Loucy (cell line): ENCODE results near the gene MYLK3.

Source experiments
- EZH2phosphoT487 ChIP-seq: fragments of 200-600 bp; IDR thresholded peaks from 2 replicates; pipeline ENCODE4 v1.6.1; 2018; ENCODE audit warnings: antibody characterized with exemption, mild to moderate bottlenecking, moderate library complexity, borderline replicate concordance
- TF ChIP-seq, protein P1 (sequence below): fragments of 200-600 bp; sonication (generic); conservative IDR thresholded peaks from 2 replicates; pipeline ENCODE4 v1.5.1; 2014; ENCODE audit warnings: mild to moderate bottlenecking, antibody characterized with exemption, low read length

- TF ChIP-seq, protein P1, sequence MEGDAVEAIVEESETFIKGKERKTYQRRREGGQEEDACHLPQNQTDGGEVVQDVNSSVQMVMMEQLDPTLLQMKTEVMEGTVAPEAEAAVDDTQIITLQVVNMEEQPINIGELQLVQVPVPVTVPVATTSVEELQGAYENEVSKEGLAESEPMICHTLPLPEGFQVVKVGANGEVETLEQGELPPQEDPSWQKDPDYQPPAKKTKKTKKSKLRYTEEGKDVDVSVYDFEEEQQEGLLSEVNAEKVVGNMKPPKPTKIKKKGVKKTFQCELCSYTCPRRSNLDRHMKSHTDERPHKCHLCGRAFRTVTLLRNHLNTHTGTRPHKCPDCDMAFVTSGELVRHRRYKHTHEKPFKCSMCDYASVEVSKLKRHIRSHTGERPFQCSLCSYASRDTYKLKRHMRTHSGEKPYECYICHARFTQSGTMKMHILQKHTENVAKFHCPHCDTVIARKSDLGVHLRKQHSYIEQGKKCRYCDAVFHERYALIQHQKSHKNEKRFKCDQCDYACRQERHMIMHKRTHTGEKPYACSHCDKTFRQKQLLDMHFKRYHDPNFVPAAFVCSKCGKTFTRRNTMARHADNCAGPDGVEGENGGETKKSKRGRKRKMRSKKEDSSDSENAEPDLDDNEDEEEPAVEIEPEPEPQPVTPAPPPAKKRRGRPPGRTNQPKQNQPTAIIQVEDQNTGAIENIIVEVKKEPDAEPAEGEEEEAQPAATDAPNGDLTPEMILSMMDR: no peak
- no peak for TF ChIP-seq EZH2phosphoT487
Measured at GRCh38 chr16:46733319-46733830, 14.8 kb downstream of the MYLK3 start.
